GM12875 (cell line): ENCODE measurements around the gene GPX5.

Experiments
- H3K4me3 ChIP-seq: one replicate; pipeline ENCODE4 v1.5.1; 2011; ENCODE audit warnings: low read depth, low read length, control low read depth
- CTCF ChIP-seq: IDR thresholded peaks from 2 replicates; pipeline ENCODE4 v1.5.1; 2011; ENCODE audit warnings: low read depth, mild to moderate bottlenecking, control low read depth, inconsistent platforms, low read length, moderate library complexity, borderline replicate concordance; ENCODE audit not compliant: insufficient read depth

The GPX5 gene

GRCh38 chr6:28525496-28526039 lies at the start of gene GPX5:
Gene GPX5, plus strand, starts transcription at chr6:28525881. Its CDS starts 133 bp downstream, at chr6:28526014.
- H3K4me3 ChIP-seq: no peak within 1 kb of the TSS
- no peak for TF ChIP-seq CTCF

- no peak for TF ChIP-seq CTCF
- H3K4me3 ChIP-seq: no peak overlapping the region
These were observed 47.2 kb upstream of the GPX5 start for GRCh38 chr6:28478518-28478917.

GRCh38 chr6:28480253-28480932 lies 45.3 kb upstream of the GPX5 start:
- no peak overlapping the region for H3K4me3 ChIP-seq
- TF ChIP-seq CTCF: no peak

GRCh38 chr6:28485482-28485881 lies 40.2 kb upstream of the GPX5 start:
- no peak for TF ChIP-seq CTCF
- H3K4me3 ChIP-seq: no peak overlapping the region

GRCh38 chr6:28486533-28486932 lies 39.1 kb upstream of the GPX5 start:
- TF ChIP-seq CTCF: no peak
- H3K4me3 ChIP-seq: no peak overlapping the region

- no peak for TF ChIP-seq CTCF
These were observed 38.5 kb upstream of the GPX5 start for GRCh38 chr6:28486988-28487742.

More at GRCh38 chr6:28486988-28487742, 38.5 kb upstream of the GPX5 start:
- H3K4me3 ChIP-seq: no peak overlapping the region
